ENCODE measurements around the gene SLC45A3. TPM values are rescaled to one million over a fixed set of nuclear protein-coding genes. Genes with fewer than 3 reads are reported as not detected.

The SLC45A3 gene
- total RNA-seq, 1 experiment from 2014 or later, result 13.2 TPM

- peak; percentile 44 for DNase-seq (ENCODE audit: low read depth)
These were observed 10.8 kb downstream of the SLC45A3 start for GRCh38 chr1:205669341-205670149.

DNA sequence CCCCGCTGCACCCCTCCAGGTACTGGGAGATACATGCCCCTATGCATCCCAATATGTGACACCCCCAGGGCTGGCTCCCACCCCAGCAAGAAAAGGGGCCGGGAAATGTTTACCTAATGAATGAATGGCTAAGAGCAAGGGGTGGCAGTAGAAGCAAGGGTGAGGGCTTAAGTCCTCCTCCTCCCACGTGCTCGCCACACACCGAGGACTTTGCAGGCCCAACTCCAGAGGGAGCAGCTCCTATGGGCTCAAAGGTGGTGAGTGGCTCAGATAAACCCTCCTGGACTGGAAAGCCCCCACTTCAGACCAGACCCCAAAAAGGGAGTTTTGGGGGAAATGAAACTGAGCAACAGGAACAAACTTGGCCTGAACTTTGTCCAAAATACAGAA, 11.4 kb downstream of the SLC45A3 start:
- DNase-seq (ENCODE audit: low read depth), result no peak

GRCh38 chr1:205667909-205668643, 12.2 kb downstream of the SLC45A3 start:
- DNase-seq (ENCODE audit: low read depth), result no peak

- DNase-seq (ENCODE audit: low read depth), result no peak
These were observed 13.7 kb downstream of the SLC45A3 start for GRCh38 chr1:205666372-205667166.

DNA sequence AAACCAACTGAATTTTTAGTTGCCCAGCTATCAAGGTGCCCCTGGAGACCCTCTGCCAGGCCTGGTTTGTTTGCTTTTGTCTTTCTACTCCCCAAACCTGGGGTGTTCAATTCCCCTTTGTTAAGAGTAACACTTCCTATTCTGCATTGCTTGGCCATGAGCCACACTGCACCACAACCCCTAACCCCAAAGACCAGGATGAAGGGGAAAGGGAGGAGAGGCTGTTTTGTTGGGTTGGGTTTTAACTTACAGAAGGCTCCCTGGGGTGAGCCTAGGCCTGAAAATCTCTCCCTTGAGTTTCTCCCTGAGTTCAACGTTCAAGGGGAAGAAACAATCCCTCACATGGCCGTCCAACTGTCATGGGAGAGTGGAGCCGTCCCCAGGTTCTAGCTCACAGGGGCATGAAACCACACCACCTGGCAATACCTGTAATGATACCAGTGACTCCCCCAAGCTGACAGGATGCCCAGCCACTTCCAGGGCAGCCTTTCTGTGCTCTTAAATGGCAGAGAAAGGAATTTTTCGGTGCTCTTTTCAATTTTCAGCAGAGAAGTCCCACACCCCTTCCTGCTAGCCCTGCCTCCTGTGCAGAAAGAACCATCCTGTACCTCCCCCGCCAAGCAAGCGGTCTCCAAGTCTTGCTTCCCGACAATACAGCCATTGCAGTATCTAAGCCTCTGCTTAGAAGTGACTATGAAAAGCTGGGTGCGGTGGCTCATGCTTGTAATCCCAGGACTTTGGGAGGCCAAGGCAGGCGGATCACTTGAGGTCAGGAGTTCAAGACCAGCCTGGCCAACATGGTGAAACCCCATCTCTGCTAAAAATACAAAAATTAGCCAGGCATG, 14.9 kb downstream of the SLC45A3 start:
- DNase-seq (ENCODE audit: low read depth), result no peak

GRCh38 chr1:205664399-205665017, 15.8 kb downstream of the SLC45A3 start:
- peak; percentile 62 for DNase-seq (ENCODE audit: low read depth)

- no peak for DNase-seq (ENCODE audit: low read depth)
These were observed 16.9 kb downstream of the SLC45A3 start for GRCh38 chr1:205663286-205663936.

DNA sequence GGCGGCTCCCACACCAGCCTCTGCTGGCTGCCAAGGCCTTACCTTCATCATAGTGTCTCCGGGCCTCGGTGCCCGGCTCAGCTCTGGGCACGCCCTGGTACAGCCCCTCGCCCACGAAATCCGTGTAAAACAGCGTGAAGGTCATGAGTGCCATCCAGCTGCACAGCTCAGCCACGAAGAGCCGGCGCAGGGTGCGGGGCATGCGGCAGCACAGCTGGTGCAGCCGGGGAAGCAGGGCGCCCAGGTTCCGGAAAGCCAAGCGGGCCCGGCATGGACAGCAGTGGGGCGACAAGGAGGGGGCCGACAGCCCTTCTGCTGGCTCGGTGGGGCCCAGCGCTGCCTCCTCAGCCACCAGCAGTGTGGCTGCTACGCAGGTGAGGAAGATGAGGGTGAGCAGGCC, 17.5 kb downstream of the SLC45A3 start:
- DNase-seq (ENCODE audit: low read depth), result no peak

GRCh38 chr1:205662135-205662738, 18.1 kb downstream of the SLC45A3 start:
- no peak for DNase-seq (ENCODE audit: low read depth)

GRCh38 chr1:205661429-205662134, 18.7 kb downstream of the SLC45A3 start:
- no peak for DNase-seq (ENCODE audit: low read depth)

DNA sequence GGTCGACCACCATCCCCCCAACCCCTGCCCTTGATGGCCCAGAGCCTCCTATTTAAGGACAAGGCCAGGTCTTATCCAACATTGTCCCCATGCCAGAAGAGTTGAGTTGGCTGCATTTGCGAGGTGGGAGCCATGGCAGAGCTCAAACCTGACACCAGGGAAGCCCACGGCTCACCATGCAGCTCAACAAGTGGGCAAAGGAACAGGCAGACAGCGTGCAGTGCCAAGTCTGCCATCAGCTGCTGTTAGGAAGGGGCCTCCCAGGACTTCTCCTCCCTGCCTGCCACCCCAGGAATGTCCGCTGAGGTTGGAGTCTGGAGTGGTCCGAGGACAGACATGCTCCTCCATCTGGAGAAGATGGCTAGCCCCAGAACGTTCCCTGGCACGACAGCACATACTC, 19.9 kb downstream of the SLC45A3 start:
- DNase-seq (ENCODE audit: low read depth), result no peak

DNA sequence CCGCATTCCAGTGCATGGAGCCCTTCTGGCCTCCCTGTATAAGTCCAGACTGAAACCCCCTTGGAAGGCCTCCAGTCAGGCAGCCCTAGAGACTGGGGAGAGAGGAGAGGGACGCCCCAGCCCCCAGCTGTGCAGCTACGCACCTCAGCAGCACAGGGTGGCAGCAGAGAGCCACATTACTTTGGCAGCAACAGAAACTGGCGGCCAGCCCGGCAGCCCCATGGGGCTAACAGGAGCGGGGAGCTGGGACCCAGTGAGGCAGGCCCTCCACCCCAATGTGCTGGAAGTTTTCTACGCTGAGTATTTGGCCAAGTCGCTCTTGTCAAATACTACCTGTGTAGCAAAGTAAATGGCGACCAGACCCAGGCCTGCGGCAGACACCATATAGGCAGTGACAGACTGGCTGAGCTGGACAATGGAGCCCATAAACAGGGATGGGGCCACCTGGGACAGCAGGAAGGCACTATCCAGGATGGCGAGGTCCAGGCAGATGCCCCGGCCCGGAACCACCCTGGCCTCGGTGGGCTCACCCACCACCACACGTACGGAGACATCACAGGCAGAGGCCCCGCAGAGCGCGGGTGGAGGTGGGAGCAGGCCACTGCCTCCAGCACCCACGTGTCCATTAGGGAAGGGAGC, 21.2 kb downstream of the SLC45A3 start:
- peak; percentile 60 for DNase-seq (ENCODE audit: low read depth)

GRCh38 chr1:205656236-205656635, 24.1 kb downstream of the SLC45A3 start:
- DNase-seq (ENCODE audit: low read depth), result peak; percentile 48

- no peak for DNase-seq (ENCODE audit: low read depth)
These were observed 27.3 kb downstream of the SLC45A3 start for GRCh38 chr1:205652984-205653383.

GRCh38 chr1:205650241-205650640, 30.1 kb downstream of the SLC45A3 start:
- DNase-seq (ENCODE audit: low read depth), result no peak

DNA sequence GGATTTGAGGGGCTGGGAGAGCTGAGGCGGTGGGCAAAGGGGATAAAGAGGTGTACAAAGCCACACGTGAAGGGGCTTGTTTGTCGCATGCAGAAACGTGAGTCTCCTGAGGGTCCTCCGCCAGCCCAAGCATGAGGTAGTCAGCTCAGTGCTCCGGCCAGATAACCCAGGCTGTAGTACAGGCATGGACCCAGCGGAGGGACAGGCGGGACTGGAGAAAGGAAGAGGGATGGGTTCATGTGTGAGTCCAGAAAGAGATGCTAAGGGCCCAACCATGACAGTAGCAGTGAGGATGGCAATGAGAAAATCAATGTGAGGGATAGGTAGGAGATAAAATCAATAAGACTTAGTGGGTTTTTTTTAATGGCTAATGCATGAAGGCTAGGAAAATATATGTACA, 34.8 kb downstream of the SLC45A3 start:
- DNase-seq (ENCODE audit: low read depth), result no peak

DNA sequence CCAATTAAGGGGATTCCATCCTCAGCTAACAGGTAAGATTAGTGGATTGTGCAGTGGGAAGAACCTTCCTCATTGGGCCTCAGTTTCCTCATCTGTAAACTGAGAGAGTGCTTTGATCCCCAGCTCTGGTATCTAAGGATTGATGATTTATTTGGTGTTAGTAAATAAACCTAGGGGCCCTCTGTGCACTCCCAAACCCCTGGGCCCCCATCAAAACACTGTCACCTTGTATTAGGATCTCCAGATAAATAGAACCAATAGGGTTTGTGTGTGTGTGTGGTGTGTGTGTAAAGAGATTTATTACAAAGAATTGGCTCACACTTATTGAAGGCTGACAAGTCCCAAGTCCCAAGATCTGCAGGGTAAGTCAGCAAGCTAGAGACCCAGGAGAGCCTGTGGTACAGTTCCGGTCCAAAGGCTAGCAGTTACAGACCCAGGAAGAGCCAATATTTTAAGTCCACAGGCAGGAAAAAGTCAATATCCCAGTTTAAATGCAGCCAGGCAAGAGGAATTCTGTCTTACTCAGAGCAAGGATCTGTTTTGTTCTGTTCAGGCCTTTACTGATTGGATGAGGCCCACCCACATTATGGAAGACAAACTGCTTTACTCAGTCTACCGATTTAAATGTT, 37.5 kb downstream of the SLC45A3 start:
- no peak for DNase-seq (ENCODE audit: low read depth)

GRCh38 chr1:205639567-205639966, 40.7 kb downstream of the SLC45A3 start:
- DNase-seq (ENCODE audit: low read depth), result no peak

All from HT1080 (cell line).